NOMO-1 treated with DMSO at 0.1 percent for 48 hours (cell line): ENCODE data around the gene SPECC1.
"Not testable (repeated sequence)": the region's sequence is repeated elsewhere in the genome, so short reads cannot be mapped to it uniquely, and the experiment has no call there.

Experiments used
- DNase-seq: peaks from one replicate; lab custom pipeline; 2025; ENCODE audit not compliant: unreplicated experiment; lab: John Stamatoyannopoulos, UW

Gene SPECC1

DNA sequence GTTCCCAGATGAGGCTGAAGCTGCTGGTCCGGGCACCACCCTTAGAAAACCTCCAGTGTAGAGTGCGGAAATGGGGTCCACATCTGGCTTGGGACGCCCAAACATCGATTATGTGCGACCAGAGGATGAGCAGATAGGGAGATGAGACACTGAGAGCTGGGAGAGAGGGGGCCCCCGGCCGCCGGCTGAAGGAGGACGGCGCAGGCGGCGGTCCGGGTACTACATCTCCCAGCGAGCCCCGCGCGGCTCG lies 182 bp upstream of the SPECC1 start:
- no peak for DNase-seq

GRCh38 chr17:20010099-20010863 lies 1.1 kb downstream of the SPECC1 start:
- DNase-seq, result peak; percentile 18

DNA sequence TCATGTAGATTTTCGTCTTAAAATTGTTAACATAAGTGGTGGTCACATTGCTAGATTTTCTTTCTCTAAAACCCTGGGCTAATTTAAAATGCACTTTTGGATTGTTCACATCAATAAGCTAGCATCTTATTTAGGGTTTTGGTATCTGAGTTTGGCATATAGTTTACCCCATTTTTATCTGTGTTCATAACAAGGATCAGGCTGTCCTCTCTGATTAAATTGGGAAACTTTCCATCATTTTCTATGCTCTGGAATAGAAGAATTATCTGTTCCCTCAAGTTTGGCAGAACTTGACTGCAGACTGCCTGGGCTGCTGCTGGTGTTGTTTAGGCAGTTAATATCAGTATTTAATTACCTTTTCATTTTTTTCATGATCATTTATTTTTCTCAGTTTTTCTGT lies 1.8 kb downstream of the SPECC1 start:
- no peak for DNase-seq

DNA sequence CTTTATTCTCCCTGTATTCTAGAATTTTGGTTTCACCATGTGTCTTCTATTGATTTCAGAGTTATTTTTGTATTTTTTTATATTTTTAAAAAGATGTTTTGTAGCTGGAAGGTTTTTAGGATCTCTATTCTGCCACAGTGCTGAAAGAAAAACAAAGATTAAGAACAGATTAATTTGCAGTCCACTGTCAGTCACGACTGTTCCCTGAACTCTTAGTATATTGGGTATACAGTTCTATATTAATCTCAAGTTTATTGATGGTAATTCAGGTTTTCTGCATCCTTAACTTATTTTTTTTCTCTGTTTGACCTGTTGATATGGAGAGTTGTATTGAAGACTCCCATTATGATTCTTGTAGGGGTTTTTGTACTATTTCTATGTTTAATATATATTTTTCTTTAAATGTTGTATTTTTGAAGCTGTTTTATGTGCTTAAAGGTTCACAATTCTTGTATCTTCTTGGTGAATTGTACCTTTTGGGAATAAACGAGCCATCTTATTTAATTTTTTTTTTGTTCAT lies 2.9 kb downstream of the SPECC1 start:
- DNase-seq, result no peak

- DNase-seq, result not testable (repeated sequence)
Observed at GRCh38 chr17:20016475-20016992, 7.4 kb downstream of the SPECC1 start.

- DNase-seq, result no peak
Observed at GRCh38 chr17:20022701-20023100, 13.5 kb downstream of the SPECC1 start.

- DNase-seq, result peak; percentile 19
Observed at GRCh38 chr17:20026960-20027359, 17.8 kb downstream of the SPECC1 start.

GRCh38 chr17:20028443-20028842 lies 19.3 kb downstream of the SPECC1 start:
- peak; percentile 74 for DNase-seq

DNA sequence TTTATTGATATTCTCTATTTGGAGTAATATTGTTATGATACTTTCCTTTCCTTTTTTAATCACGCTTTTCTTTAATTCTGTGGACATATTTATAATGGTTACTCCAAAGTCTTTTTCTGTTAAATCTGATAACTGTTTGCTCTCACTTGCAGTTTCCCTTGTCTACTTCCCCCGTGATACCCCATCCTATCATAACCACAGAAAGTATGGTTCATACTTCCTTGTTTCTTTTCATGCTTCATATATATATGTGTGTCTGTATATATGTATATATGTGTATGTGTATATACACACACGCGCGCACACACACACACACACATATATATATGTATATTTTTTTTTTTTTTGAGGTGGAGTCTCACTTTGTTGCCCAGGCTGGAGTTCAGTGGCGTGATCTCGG lies 23.5 kb downstream of the SPECC1 start:
- peak; percentile 81 for DNase-seq

DNA sequence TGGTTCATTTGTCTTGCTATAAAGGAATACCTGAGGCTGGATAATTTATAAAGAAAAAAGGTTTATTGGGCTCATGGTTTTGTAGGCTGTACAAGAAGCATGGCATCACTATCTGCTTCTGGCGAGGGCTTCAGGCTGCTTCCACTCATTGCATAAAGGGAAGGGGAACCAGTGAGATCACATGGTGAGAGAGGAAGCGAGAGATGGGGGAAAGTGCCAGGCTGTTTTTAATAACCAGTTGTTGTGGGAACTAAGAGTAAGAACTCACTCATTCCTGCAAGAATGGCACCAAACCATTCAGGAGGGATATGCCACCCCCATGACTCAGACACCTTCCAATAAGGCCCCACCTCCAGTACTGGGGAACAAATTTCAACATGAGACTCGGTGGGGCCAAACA lies 24.3 kb downstream of the SPECC1 start:
- DNase-seq, result peak; percentile 10

GRCh38 chr17:20035501-20035900 lies 26.3 kb downstream of the SPECC1 start:
- no peak for DNase-seq

GRCh38 chr17:20037286-20037685 lies 28.1 kb downstream of the SPECC1 start:
- DNase-seq, result not testable (repeated sequence)

DNA sequence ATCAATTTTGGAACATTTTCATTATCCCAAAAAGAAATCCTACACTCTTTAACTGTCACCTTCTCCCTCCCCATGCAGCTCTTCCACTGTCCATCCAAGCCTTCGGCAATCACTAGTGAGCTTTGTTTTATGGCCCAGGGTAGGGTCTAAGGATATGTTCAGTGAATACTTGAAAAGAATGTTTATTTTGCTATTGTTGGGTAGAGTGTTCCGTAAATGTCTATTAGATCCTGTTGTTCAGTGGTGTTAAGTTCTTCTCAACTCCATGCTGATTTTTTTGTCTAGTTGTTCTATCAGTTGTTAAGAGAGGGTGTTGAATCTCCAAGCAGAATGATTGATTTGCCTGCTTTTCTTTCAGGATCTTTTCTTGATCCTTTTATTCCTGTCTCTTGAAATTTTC lies 29.9 kb downstream of the SPECC1 start:
- DNase-seq, result no peak

DNA sequence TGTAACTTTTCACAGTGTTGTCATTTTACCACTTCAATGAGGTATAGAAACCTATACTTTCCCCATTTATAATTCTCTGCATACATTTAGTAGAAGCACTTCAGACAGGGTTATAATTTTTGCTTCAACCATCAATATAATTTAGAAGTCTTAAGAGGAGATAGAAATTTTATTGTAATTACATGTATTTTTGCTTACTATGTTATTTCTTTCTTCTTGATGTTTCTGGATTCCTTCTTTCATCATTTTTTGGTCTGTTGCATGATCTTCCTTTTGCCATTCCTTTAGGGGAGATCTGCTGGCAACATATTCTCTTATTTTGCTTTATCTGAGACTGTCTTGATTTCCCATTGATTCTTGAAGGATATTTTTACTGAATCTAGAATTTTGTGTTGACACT lies 31.1 kb downstream of the SPECC1 start:
- DNase-seq, result no peak

DNA sequence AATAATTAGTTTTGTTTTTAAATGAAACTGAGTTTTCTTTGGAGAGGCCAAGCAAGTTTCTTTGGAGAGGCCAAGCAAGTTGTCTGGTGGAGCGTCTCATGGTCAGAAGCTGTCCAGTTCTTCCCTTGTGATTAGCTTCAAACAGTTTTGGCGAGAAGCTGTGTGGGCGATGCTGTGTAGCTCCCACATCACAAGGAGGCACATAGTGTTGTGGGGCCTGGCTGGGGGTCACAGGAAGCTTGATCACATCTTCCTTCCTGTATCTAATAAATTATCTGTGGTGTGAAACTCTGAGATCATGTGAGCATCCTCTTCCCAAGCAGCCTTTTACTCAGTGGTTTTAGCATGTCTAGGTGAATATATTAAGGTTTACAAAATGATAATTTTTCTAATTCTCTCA lies 33.9 kb downstream of the SPECC1 start:
- no peak for DNase-seq

GRCh38 chr17:20045476-20045875 lies 36.3 kb downstream of the SPECC1 start:
- DNase-seq, result no peak

DNA sequence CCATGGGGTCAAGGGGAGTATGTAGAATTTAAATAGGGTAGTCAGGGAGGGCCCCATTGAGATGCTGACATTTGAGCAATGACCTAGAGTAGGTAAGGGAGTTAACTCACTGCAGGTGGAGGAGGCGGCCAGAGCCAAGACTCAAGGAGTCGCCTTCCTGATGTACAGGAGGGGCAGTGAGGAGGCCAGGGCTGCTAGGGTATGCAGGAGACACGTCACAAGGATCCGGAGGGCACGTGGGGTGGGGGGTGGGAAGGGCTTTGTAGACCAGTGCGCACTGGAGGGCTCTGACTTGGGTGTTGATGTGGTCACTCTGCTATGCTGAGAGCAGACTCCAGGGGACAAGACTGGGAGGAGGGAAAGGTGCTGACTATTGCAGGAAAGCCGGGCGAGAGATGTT lies 37.5 kb downstream of the SPECC1 start:
- DNase-seq, result no peak

DNA sequence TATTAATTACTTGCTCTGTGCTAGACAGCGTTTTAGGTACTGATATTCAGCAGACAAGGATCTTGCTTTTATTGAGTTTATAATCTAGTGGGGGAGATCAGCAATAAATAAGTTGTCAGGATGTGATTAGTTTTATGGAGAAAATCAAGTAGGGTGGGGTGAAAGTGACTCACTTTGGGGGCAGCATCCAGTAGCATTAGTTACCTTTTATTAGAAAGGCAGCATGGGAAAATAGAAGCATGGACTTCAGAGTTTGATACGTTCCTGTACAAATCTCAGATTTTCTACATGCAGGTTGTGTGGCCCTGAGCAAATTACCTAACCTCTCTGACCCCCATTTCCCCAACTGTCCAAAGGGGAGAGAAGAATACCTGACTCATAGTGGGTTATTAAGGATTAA lies 42.5 kb downstream of the SPECC1 start:
- DNase-seq, result no peak

DNA sequence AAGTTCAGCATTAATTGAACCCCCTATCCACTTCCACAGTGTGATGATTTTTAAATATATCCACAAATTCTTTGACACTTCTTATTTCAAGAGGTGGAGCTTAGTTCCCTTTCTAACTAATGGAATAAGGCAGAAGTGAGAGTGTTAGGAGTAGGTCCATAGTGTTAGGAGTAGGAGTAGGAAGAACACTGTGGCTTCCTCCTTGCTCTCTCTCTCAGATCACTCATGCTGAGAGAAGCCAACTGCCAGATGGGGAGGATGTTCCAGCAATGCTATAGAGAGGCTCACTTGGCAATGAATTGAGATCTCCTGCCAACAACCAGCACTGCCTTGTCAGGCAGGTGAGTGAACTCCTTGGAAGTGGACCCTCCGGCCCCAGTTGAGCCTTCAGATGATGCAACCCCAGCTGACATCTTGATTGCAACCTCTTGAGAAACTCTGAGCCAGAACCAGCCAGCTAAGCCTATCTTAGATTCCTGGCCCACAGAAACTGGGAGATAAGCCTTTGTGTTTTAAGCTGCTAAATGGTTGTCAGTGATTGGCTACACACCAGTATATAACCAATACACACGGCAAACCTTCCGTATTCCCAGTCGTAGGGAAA lies 44.3 kb downstream of the SPECC1 start:
- DNase-seq, result no peak

GRCh38 chr17:20059728-20060188 lies 50.6 kb downstream of the SPECC1 start:
- peak; percentile 75 for DNase-seq

DNA sequence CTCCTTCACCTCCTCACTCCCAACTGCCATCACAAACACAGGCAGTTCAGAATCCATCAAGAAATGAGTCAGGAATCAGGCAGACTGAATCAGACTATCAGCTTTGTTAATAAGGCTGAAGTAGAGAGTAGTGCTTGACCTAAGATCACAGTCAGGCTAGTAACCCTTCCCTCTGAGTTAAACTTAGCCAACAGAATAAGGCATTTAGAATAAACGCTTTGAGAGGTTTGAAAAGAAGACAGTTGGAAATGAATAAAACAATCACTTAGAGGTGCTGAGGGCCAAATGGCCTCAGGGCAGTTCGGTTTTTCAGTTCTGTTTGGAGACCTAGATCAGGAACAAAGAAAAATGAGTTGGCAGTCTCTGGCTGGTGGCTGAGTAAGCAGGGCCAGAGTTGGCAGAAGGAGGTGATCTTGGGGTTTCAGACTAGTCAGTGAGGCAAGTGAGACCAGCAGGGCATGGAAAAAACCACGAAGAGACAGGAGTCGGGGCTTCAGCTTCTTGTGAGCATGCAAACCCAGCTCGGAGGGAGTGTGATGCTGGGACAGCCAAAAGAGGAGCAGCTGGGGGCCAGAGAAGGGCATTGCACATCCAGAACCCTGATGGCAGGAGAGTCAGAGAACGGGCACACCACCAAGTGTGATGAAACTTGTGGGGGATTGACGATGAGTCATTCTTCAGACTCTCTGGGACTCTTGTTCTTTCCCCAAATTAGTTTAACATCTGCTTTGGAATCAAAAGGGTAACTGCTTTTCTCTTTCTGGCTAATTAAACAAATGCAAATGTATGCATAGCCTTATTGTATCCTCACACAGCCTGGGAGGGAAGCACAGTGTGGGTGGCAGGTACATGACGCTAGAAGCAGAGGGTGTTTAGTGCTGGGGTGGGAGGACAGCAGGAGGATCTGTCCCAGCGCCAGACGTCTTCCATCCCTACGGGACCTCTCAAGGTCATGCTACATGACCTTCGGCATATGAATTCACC lies 54.8 kb downstream of the SPECC1 start:
- peak; percentile 90 for DNase-seq
